Natural killer cell (primary cell): ENCODE data around the gene CXCL16. TPM values are rescaled to one million over a fixed set of nuclear protein-coding genes. Genes with fewer than 3 reads are reported as not detected.
"Not testable (repeated sequence)": the region's sequence is repeated elsewhere in the genome, so short reads cannot be mapped to it uniquely, and the experiment has no call there.

Experiments
- ATAC-seq, 3 donors: fragments of 150-1000 bp in 2 of 3; fragments of 200-7000 bp in 1 of 3; cut with Tn5 transposase; 1 replicate in 1 of 3; 2 replicates in 2 of 3; pipeline ENCODE4 v1.10.0; 2021; ENCODE audit warnings: mild to moderate bottlenecking in 2 of 3, moderate library complexity in 2 of 3
- DNase-seq, 2 donors: peaks; one replicate each; pipeline versions ENCODE4 v3.0.0 to v3.0.0-alpha.2; 2013 to 2021; ENCODE audit warnings: mixed read lengths in 1 of 2
- H3K27ac ChIP-seq: one replicate; pipeline ENCODE4 v1.5.1; 2013; ENCODE audit warnings: mild to moderate bottlenecking, low read length
- H3K27me3 ChIP-seq: one replicate; pipeline ENCODE4 v1.6.1; 2013; ENCODE audit warnings: low read length; ENCODE audit not compliant: control insufficient read depth, insufficient read depth
- H3K36me3 ChIP-seq: one replicate; pipeline ENCODE4 v1.6.1; 2013; ENCODE audit warnings: low read length; ENCODE audit not compliant: control insufficient read depth, insufficient read depth
- H3K4me1 ChIP-seq: one replicate; pipeline ENCODE4 v1.6.1; 2013; ENCODE audit warnings: low read length; ENCODE audit not compliant: control insufficient read depth, insufficient read depth
- H3K4me3 ChIP-seq: one replicate; pipeline ENCODE4 v1.5.1; 2013; ENCODE audit warnings: low read length
- H3K9me3 ChIP-seq: one replicate; pipeline ENCODE4 v1.6.1; 2013; ENCODE audit warnings: low read length; ENCODE audit not compliant: control insufficient read depth, insufficient read depth
- H3K27ac Mint-ChIP-seq, 2 donors: one replicate each; pipeline ENCODE4 v1.8.0; 2022; ENCODE audit warnings: mild to moderate bottlenecking in 2 of 2, mixed read lengths in 2 of 2, moderate library complexity in 1 of 2
- H3K27me3 Mint-ChIP-seq, 2 donors: one replicate each; pipeline ENCODE4 v1.8.0; 2022; ENCODE audit warnings: low read depth in 2 of 2, mixed read lengths in 2 of 2
- H3K36me3 Mint-ChIP-seq: one replicate; pipeline ENCODE4 v1.8.0; 2022; ENCODE audit warnings: mixed read lengths
- H3K4me1 Mint-ChIP-seq, 2 donors: one replicate each; pipeline ENCODE4 v1.8.0; 2022; ENCODE audit warnings: mixed read lengths in 2 of 2
- H3K4me3 Mint-ChIP-seq: one replicate; pipeline ENCODE4 v1.8.0; 2022; ENCODE audit warnings: mild to moderate bottlenecking, moderate library complexity, mixed read lengths
- H3K9me3 Mint-ChIP-seq, 2 donors: one replicate each; pipeline ENCODE4 v1.8.0; 2022; ENCODE audit warnings: mixed read lengths in 2 of 2
- CTCF ChIP-seq: fragments of 200-600 bp; IDR thresholded peaks from one replicate; pipeline ENCODE4 v1.8.0; 2022; ENCODE audit warnings: antibody characterized with exemption
- WGBS: methylation state at CpG from one replicate; pipeline ENCODE4 v1.1.7; 2013; ENCODE audit warnings: missing lambda C conversion rate; ENCODE audit not compliant: insufficient coverage; 5-methylcytosine and 5-hydroxymethylcytosine counted together
- intact Hi-C: fragments of 100-400 bp; cut with micrococcal nuclease; formaldehyde crosslinking; loops from one replicate; pipeline ENCODE4 v1.14.2; 2022
- total RNA-seq, 4 donors: library from RNA; stranded (reverse); fragments of 120-200 nt in 1 of 4; gene quantifications; one replicate each; pipeline versions ENCODE4 v1.2.3 to v1.2.4, GENCODE V29; 2013 to 2022

The CXCL16 gene
- total RNA-seq, 3 donors from 2014 or later (not counting 1 experiment from before 2014, with no cell fraction given) = 4.0 to 31.8 (median 16.0) TPM

DNA sequence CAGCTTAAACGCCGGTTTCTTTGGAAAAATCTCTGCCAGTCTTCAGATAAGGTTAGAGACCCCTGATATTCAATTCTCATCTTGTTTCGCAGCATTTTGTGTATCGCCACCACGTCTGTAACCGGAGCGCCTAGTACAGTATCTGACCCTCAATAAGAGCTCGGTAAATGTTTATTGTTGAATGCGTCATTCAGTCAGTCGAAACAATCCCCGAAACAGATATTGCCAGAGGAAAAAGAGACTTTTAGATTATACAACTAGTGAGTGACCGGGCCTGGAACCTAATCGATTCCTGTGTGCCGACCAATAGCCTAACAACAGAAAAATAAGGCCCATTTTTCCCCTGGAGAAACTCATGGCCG, 36.4 kb downstream of the CXCL16 start:
- no peaks in the 10 kb centered on the region for H3K27me3 Mint-ChIP-seq
- peak overlapping the region; percentile 35 to 57 for H3K27ac Mint-ChIP-seq
- Histone ChIP-seq H3K27ac (peak overlapping the region; percentile 81), H3K36me3 (no peaks in the 10 kb centered on the region), H3K4me1 (peaks cover 14% of the 10 kb centered on the region), H3K27me3 (no peaks in the 10 kb centered on the region), H3K4me3 (peak overlapping the region; percentile 89), H3K9me3 (no peaks in the 10 kb centered on the region)
- TF ChIP-seq CTCF = no peak
- DNase-seq (peak in 1 of 2 donors; percentile 37), ATAC-seq (no peak)
- 14% methylated on average over 15 of the region's 15 CpGs for WGBS
- no peaks in the 10 kb centered on the region for H3K36me3 Mint-ChIP-seq
- H3K4me1 Mint-ChIP-seq = peaks cover 22 to 29% of the 10 kb centered on the region in 2 donors
- intact Hi-C loops = no loop called here
- H3K9me3 Mint-ChIP-seq = no peaks in the 10 kb centered on the region
- peak overlapping the region; percentile 90 for H3K4me3 Mint-ChIP-seq

DNA sequence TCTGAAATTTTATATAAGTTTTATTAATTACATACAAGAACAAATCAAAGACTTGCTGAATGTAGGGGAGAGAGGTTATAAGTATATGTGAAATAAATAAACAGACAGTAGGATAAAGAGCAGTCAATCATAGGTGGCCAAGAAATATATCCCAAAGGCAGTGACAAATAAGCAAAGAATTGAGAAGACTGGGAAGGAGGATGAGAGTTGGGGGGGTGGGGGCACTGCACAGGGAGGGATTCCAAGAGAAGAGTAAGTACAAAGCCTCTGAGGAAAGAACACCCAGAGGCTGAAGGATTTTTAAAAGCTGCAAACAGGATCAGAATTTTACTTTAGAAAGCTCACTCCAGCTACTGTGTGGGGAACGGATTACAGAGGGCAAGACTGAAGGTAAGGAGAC, 38.6 kb downstream of the CXCL16 start:
- Mint-ChIP-seq H3K4me1 (peaks cover 27 to 38% of the 10 kb centered on the region in 2 donors), H3K36me3 (no peaks in the 10 kb centered on the region), H3K9me3 (no peaks in the 10 kb centered on the region), H3K27ac (no peak overlapping the region), H3K27me3 (no peaks in the 10 kb centered on the region), H3K4me3 (no peak overlapping the region)
- 100% methylated on average over 1 of the region's 1 CpG for WGBS
- no peaks in the 10 kb centered on the region for H3K36me3 ChIP-seq
- H3K4me1 ChIP-seq = peaks cover 17% of the 10 kb centered on the region
- no peak overlapping the region for H3K4me3 ChIP-seq
- no peak for ATAC-seq
- TF ChIP-seq CTCF = no peak
- intact Hi-C loops = no loop called here
- H3K27ac ChIP-seq = no peak overlapping the region
- H3K27me3 ChIP-seq = no peaks in the 10 kb centered on the region
- no peak for DNase-seq
- no peaks in the 10 kb centered on the region for H3K9me3 ChIP-seq

DNA sequence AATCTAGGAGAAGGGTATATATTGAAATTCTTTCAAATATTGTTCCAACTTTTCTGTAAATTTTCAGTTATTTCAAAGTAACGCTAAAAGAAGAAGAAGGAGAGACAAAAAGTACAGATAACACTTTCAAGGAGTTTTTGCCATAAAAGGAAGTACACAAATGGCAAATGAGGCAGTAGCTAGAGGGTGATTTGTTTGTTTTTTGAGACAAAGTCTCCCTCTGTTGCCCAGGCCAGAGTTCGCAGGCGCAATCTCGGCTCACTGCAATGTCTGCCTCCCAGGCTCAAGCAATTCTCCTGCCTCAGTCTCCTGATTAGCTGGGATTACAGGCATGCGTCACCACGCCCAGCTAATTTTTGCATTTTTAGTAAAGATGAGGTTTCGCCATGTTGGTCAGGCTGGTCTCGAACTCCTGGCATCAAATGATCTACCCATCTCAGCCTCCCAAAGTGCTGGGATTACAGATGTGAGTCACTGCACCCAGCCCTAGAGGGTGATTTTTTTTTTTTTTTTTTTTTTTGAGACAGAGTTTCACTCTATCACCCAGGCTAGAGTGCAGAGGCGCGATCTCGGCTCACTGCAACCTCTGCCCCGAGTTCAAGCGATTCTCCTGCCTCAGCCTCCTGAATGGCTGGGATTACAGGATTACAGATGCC, 40.2 kb downstream of the CXCL16 start:
- H3K27me3 ChIP-seq, H3K27ac ChIP-seq, H3K27ac Mint-ChIP-seq, H3K27me3 Mint-ChIP-seq, H3K4me3 ChIP-seq, H3K9me3 ChIP-seq, intact Hi-C loops, H3K9me3 Mint-ChIP-seq, H3K36me3 ChIP-seq, H3K36me3 Mint-ChIP-seq, H3K4me3 Mint-ChIP-seq, DNase-seq, ATAC-seq: not testable (repeated sequence)
- peaks cover 22% of the 10 kb centered on the region for H3K4me1 ChIP-seq
- peaks cover 22 to 36% of the 10 kb centered on the region in 2 donors for H3K4me1 Mint-ChIP-seq
- WGBS = 87% methylated on average over 13 of the region's 13 CpGs

DNA sequence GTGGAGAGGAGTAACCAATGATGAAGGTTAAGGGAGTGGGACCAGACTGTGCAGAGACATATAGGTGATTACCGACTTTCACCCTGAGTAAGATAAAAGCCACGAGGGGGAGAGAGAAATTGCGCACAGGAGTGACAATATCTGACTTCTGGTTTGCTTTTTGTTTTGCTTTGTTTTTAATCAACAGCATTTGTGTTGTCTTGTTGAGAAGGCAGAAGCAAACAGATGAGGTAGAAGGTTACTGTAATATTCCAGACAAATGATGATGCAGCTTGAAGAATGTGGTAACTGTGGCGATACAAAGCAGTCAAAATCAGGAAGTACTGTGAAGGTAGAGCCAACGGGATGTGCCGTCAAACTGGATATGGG, 43.3 kb downstream of the CXCL16 start:
- Histone ChIP-seq H3K4me3 (no peak overlapping the region), H3K27me3 (no peaks in the 10 kb centered on the region), H3K4me1 (peaks cover 9% of the 10 kb centered on the region), H3K36me3 (no peaks in the 10 kb centered on the region), H3K27ac (peak overlapping the region; percentile 76), H3K9me3 (no peaks in the 10 kb centered on the region)
- no peaks in the 10 kb centered on the region for H3K9me3 Mint-ChIP-seq
- no peaks in the 10 kb centered on the region for H3K27me3 Mint-ChIP-seq
- DNase-seq = peak in 1 of 2 donors; percentile 73
- H3K36me3 Mint-ChIP-seq = no peaks in the 10 kb centered on the region
- WGBS = 32% methylated on average over 6 of the region's 6 CpGs
- H3K4me3 Mint-ChIP-seq = peak overlapping the region; percentile 18
- peak; percentile 70 to 80 (median 73) for ATAC-seq
- no peak for TF ChIP-seq CTCF
- peak overlapping the region; percentile 72 to 81 for H3K27ac Mint-ChIP-seq
- intact Hi-C loops = no loop called here
- peaks cover 10 to 19% of the 10 kb centered on the region in 2 donors for H3K4me1 Mint-ChIP-seq
